K562 (cell line): Measurements from ENCODE around the gene GLIPR1. TPM values are rescaled to one million over a fixed set of nuclear protein-coding genes. Genes with fewer than 3 reads are reported as not detected.

ENCODE experiments used
- ATAC-seq: fragments of 200-7000 bp; cut with Tn5 transposase; 3 replicates; pipeline ENCODE4 v1.9.1; 2020; ENCODE audit warnings: moderate library complexity
- BruUV-seq: library from RNA; stranded (reverse); fragments of 400-500 nt; replicated peaks from 2 replicates; lab custom pipeline; 2021; lab: Mats Ljungman, UMichigan
- CTCF ChIA-PET: fragments of 300-600 bp; formaldehyde crosslinking; extraction: SDS; loops from one replicate; lab custom pipeline; 2021; ENCODE audit warnings: low intra/inter-chr PET ratio; lab: Yijun Ruan, JAX
- POLR2A ChIA-PET: fragments of 300-600, 350-650 bp; sonication (Branson Sonifier 250); formaldehyde crosslinking; extraction: SDS; loops from one replicate; lab custom pipeline; 2021; ENCODE audit warnings: antibody characterized with exemption, inconsistent platforms; lab: Yijun Ruan, JAX
- DNase-seq, 4 experiments: peaks; one replicate each; pipeline versions ENCODE4 v3.0.0 to v3.0.0-alpha.2; 2011 to 2018; ENCODE audit warnings: low spot score in 3 of 4, mixed read lengths in 3 of 4; ENCODE audit errors: extremely low read depth in 1 of 4
- FAIRE-seq: peaks from 2 replicates; lab custom pipeline; 2011; peaks lifted over from hg19 to GRCh38; lab: Jason Lieb, UNC
- H2AFZ ChIP-seq: 2 replicates; pipeline ENCODE4 v1.6.0; 2011; ENCODE audit warnings: low read depth, low read length, control low read depth, inconsistent platforms
- H3K27ac ChIP-seq: fragments of 200-600 bp; 3 replicates; pipeline ENCODE4 v1.8.0; 2011; ENCODE audit warnings: low read depth, mild to moderate bottlenecking, control low read depth, inconsistent platforms, low read length, moderate library complexity, mixed read lengths; ENCODE audit errors: extremely low read depth
- H3K27me3 ChIP-seq, 2 experiments: fragments of 300-600 bp in 1 of 2; 2 replicates in 1 of 2; 3 replicates in 1 of 2; pipeline versions ENCODE4 v1.6.0 to v1.8.0; 2011; ENCODE audit warnings: inconsistent platforms in 2 of 2, low read length in 2 of 2, mild to moderate bottlenecking in 1 of 2, mixed read lengths in 1 of 2, moderate library complexity in 1 of 2; ENCODE audit not compliant: control insufficient read depth in 2 of 2, insufficient read depth in 2 of 2
- H3K36me3 ChIP-seq: fragments of 300-600 bp; 3 replicates; pipeline ENCODE4 v1.8.0; 2011; ENCODE audit warnings: mild to moderate bottlenecking, low read length, inconsistent platforms; ENCODE audit not compliant: control insufficient read depth, insufficient read depth
- H3K4me1 ChIP-seq, 2 experiments: fragments of 200-600 bp in 1 of 2; replicated peaks in 1 of 2; 2 replicates in 1 of 2; 3 replicates in 1 of 2; pipeline versions ENCODE4 v1.5.1 to v1.8.0; 2011; ENCODE audit warnings: inconsistent platforms in 2 of 2, low read length in 2 of 2, mild to moderate bottlenecking in 1 of 2, mixed read lengths in 1 of 2, moderate library complexity in 1 of 2; ENCODE audit not compliant: control insufficient read depth in 2 of 2, insufficient read depth in 2 of 2
- H3K4me2 ChIP-seq: 2 replicates; pipeline ENCODE4 v1.6.1; 2011; ENCODE audit warnings: low read length, control low read depth, inconsistent platforms, mixed read lengths; ENCODE audit not compliant: insufficient read depth
- H3K4me3 ChIP-seq: fragments of 200-600 bp; sonication (generic), shearing (Covaris generic); 2 replicates; pipeline ENCODE4 v1.5.1; 2016; ENCODE audit warnings: control low read depth, inconsistent platforms
- H3K79me2 ChIP-seq: fragments of 200-600 bp; 3 replicates; pipeline ENCODE4 v1.8.0; 2011; ENCODE audit warnings: low read length, inconsistent platforms; ENCODE audit not compliant: control insufficient read depth, insufficient read depth
- H3K9ac ChIP-seq, 2 experiments: 2 replicates each; pipeline versions ENCODE4 v1.6.0 to v1.6.1; 2011; ENCODE audit warnings: low read depth in 2 of 2, low read length in 2 of 2, control low read depth in 1 of 2, inconsistent platforms in 1 of 2, mild to moderate bottlenecking in 1 of 2, mixed read lengths in 1 of 2; ENCODE audit not compliant: insufficient read depth in 1 of 2
- H3K9me1 ChIP-seq: one replicate; pipeline ENCODE4 v1.6.0; 2011; ENCODE audit warnings: inconsistent platforms, mild to moderate bottlenecking, low read length, moderate library complexity; ENCODE audit not compliant: control insufficient read depth, insufficient read depth
- H3K9me3 ChIP-seq: replicated peaks from 2 replicates; pipeline ENCODE4 v1.5.1; 2011; ENCODE audit warnings: low read depth, low read length, inconsistent platforms; ENCODE audit not compliant: control insufficient read depth, insufficient read depth
- H4K20me1 ChIP-seq: replicated peaks from 2 replicates; pipeline ENCODE4 v1.6.1; 2011; ENCODE audit warnings: low read length, inconsistent platforms, mixed read lengths; ENCODE audit not compliant: control insufficient read depth, insufficient read depth
- BRF1 ChIP-seq: IDR thresholded peaks from 3 replicates; pipeline ENCODE4 v1.6.1; 2011; ENCODE audit warnings: borderline replicate concordance, mild to moderate bottlenecking; ENCODE audit not compliant: insufficient read length; ENCODE audit errors: extremely low read depth
- CEBPG ChIP-seq, 3 experiments: fragments of 200-800 bp in 1 of 3; sonication (Bioruptor generic) in 1 of 3; sonication (generic) in 1 of 3; formaldehyde crosslinking in 1 of 3; IDR thresholded peaks in 2 of 3; conservative IDR thresholded peaks in 1 of 3; 2 replicates each; pipeline versions ENCODE4 v1.6.1 to v1.8.0; 2016 to 2022; ENCODE audit warnings: missing compliant biosample characterization in 2 of 3, missing genetic modification characterization in 2 of 3, mild to moderate bottlenecking in 1 of 3, missing genetic modification reagents in 1 of 3
- CREBBP ChIP-seq: IDR thresholded peaks from one replicate; pipeline ENCODE4 v1.6.1; 2012; ENCODE audit warnings: low read depth, mild to moderate bottlenecking, control low read depth, inconsistent platforms, low read length
- FIP1L1 ChIP-seq: fragments of 200-400 bp; formaldehyde crosslinking; IDR thresholded peaks from 2 replicates; pipeline ENCODE4 v1.6.1; 2018; ENCODE audit warnings: mild to moderate bottlenecking, low read depth, low read length; ENCODE audit not compliant: poor library complexity, severe bottlenecking
- HMBOX1 ChIP-seq: sonication (generic); IDR thresholded peaks from 2 replicates; pipeline ENCODE4 v1.6.1; 2016
- MAFK ChIP-seq: IDR thresholded peaks from 2 replicates; pipeline ENCODE4 v1.6.1; 2011; ENCODE audit warnings: low read length, improper control_type of control experiment
- PHB ChIP-seq: fragments of 250-450 bp; sonication (Bioruptor Pico); IDR thresholded peaks from 2 replicates; pipeline ENCODE4 v1.5.0; 2021
- POU5F1 ChIP-seq: fragments of 150-350 bp; IDR thresholded peaks from 2 replicates; pipeline ENCODE4 v1.6.1; 2014; ENCODE audit warnings: borderline replicate concordance, low read length, low read depth, mild to moderate bottlenecking; ENCODE audit not compliant: partially characterized antibody
- RREB1 ChIP-seq: fragments of 250-450 bp; sonication (Bioruptor Pico); IDR thresholded peaks from 2 replicates; pipeline ENCODE4 v1.4.0; 2020
- RUNX1 ChIP-seq: sonication (generic); IDR thresholded peaks from 2 replicates; pipeline ENCODE4 v1.6.1; 2016; ENCODE audit warnings: antibody characterized with exemption, low read depth
- ZNF217 ChIP-seq: sonication (generic); formaldehyde crosslinking; IDR thresholded peaks from 2 replicates; pipeline ENCODE4 v1.8.0; 2022; ENCODE audit warnings: mild to moderate bottlenecking, missing genetic modification reagents
- ZNF224 ChIP-seq: sonication (generic); formaldehyde crosslinking; IDR thresholded peaks from 2 replicates; pipeline ENCODE4 v1.8.0; 2022; ENCODE audit warnings: mild to moderate bottlenecking, missing genetic modification reagents
- ZNF24 ChIP-seq: fragments of 450-650 bp; IDR thresholded peaks from 2 replicates; pipeline ENCODE4 v1.6.1; 2016
- ZNF77 ChIP-seq: fragments of 250-450 bp; sonication (Bioruptor Pico); IDR thresholded peaks from 2 replicates; pipeline ENCODE4 v1.5.0; 2020
- ZZZ3 ChIP-seq: fragments of 450-650 bp; IDR thresholded peaks from 2 replicates; pipeline ENCODE4 v1.6.1; 2016; ENCODE audit warnings: antibody characterized with exemption, mild to moderate bottlenecking, moderate library complexity
- WGBS: fragments of 100-300 bp; shearing (Covaris generic); methylation state at CpG from one replicate; pipeline ENCODE4 v1.1.6; 2016; ENCODE audit warnings: low coverage, mixed read lengths; ENCODE audit not compliant: insufficient coverage; ENCODE audit errors: missing lambda C conversion rate; 5-methylcytosine and 5-hydroxymethylcytosine counted together
- in situ Hi-C: fragments of 300-500 bp; cut with MboI; formaldehyde crosslinking; loops from 4 replicates; pipeline ENCODE4 v1.15.0; 2018; ENCODE audit warnings: inconsistent platforms, mixed read lengths
- intact Hi-C: fragments of 100-400 bp; cut with micrococcal nuclease; formaldehyde crosslinking; loops from 2 replicates; pipeline ENCODE4 v1.14.2; 2022
- polyA plus RNA-seq, 8 experiments: library from polyadenylated mRNA; depleted of rRNA in 4 of 8; stranded (reverse) in 5 of 8; unstranded in 3 of 8; fragments of >200 nt; fragmentation: Nextera tagmentation in 2 of 8; fragmentation: Illumina TruSeq in 1 of 8; extraction: Ambion mirVana in 2 of 8; extraction: Trizol in 1 of 8; gene quantifications; 2 replicates each; pipeline versions ENCODE4 v1.2.1 to v1.2.3, GENCODE V29; 2011 to 2014; ENCODE audit warnings: inconsistent platforms in 1 of 8, missing spikeins in 1 of 8
- total RNA-seq, 7 experiments: library from RNA; depleted of rRNA in 6 of 7; stranded (reverse); fragments of >200 nt in 6 of 7; fragmentation: Illumina TruSeq in 2 of 7; extraction: Trizol in 2 of 7; gene quantifications; 2 replicates each; pipeline versions ENCODE4 v1.2.1 to v1.2.3, GENCODE V29; 2011 to 2021; ENCODE audit warnings: low replicate concordance in 1 of 7

The GLIPR1 gene
- total and polyA plus RNA-seq, 9 of the 15 experiments (the other 6 are each of a cell fraction or from before 2014, with no cell fraction given) = 0.26 to 2.1 (median 1.2) TPM

- in situ Hi-C loops = no loop called here
- no peaks in the 10 kb centered on the region for H3K36me3 ChIP-seq
- no peak for DNase-seq
- POLR2A ChIA-PET = no interaction called here
- H3K9me3 ChIP-seq = no peaks in the 10 kb centered on the region
- H3K9ac ChIP-seq = no peak overlapping the region
- CTCF ChIA-PET = no interaction called here
- no peak for TF ChIP-seq ZNF224 (CRISPR knock-in tag)
- no peak for TF ChIP-seq CREBBP
- TF ChIP-seq BRF1 = no peak
- no peak for TF ChIP-seq ZNF24
- TF ChIP-seq HMBOX1 = no peak
- no peak for TF ChIP-seq RUNX1
- no peak for TF ChIP-seq ZZZ3
- no peak for TF ChIP-seq ZNF217 (CRISPR knock-in tag)
- no peak for TF ChIP-seq MAFK
- TF ChIP-seq ZNF77 (CRISPR knock-in tag) = no peak
- TF ChIP-seq RREB1 (CRISPR knock-in tag) = no peak
- TF ChIP-seq CEBPG (CRISPR knock-in tag; IDR thresholded peaks at IDR 0.05) = no peak
- no peak for TF ChIP-seq CEBPG (tag; conservative IDR thresholded peaks at IDR 0.05 in 1 of 2, IDR thresholded peaks at IDR 0.05 in 1 of 2)
- no peak for TF ChIP-seq POU5F1
- no peak for TF ChIP-seq PHB (CRISPR knock-in tag)
- no peak for TF ChIP-seq FIP1L1
- TF ChIP-seq, all 486 proteins: peak for 0
- H3K4me1 ChIP-seq = no peaks in the 10 kb centered on the region
- no peaks in the 10 kb centered on the region for H3K9me1 ChIP-seq
- intact Hi-C loops = no loop called here
- no TSS peak for BruUV-seq
- H3K27me3 ChIP-seq = no peaks in the 10 kb centered on the region
- WGBS = 0% methylated on average over 3 of the region's 3 CpGs
- no peaks in the 10 kb centered on the region for H4K20me1 ChIP-seq
- ATAC-seq (no peak), FAIRE-seq (no peak)
- no peak overlapping the region for H3K27ac ChIP-seq
- no peak overlapping the region for H2AFZ ChIP-seq
- H3K4me2 ChIP-seq = no peak overlapping the region
- H3K4me3 ChIP-seq = no peak overlapping the region
- no peaks in the 10 kb centered on the region for H3K79me2 ChIP-seq
These were observed 20.8 kb upstream of the GLIPR1 start for GRCh38 chr12:75459755-75460154.
